Measurements from ENCODE around the gene EXT2. TPM values are rescaled to one million over a fixed set of nuclear protein-coding genes. Genes with fewer than 3 reads are reported as not detected.

Gene EXT2
- total RNA-seq, 2 donors from 2014 or later: 47.7 to 60.3 TPM

- Histone ChIP-seq H3K27me3 (ENCODE audit: control insufficient read depth, insufficient read depth, low read length, poor library complexity, severe bottlenecking) (no peaks in the 10 kb centered on the region), H3K9me3 (ENCODE audit: control insufficient read depth, low read length) (no peaks in the 10 kb centered on the region), H3K4me3 (ENCODE audit: low read length) (no peak overlapping the region), H3K27ac (ENCODE audit: low read depth, low read length) (no peak overlapping the region), H3K4me1 (ENCODE audit: control insufficient read depth, insufficient read depth, low read length) (no peaks in the 10 kb centered on the region), H3K9ac (ENCODE audit: extremely low read depth, low read length, poor library complexity, severe bottlenecking) (no peak overlapping the region), H3K36me3 (ENCODE audit: control insufficient read depth, insufficient read depth, low read length) (no peaks in the 10 kb centered on the region)
- H3K9me3 Mint-ChIP-seq: no peaks in the 10 kb centered on the region
- 87 to 88% methylated on average over 4 to 6 of the region's 6 CpGs for WGBS, 2 experiments (ENCODE audit: insufficient coverage in 1 of 2, insufficient read length in 1 of 2)
- H3K36me3 Mint-ChIP-seq (ENCODE audit: low read depth): no peaks in the 10 kb centered on the region
- peaks cover 12% of the 10 kb centered on the region for H3K27me3 Mint-ChIP-seq (ENCODE audit: insufficient read depth)
- no peak for DNase-seq
- H3K4me1 Mint-ChIP-seq: no peaks in the 10 kb centered on the region
- H3K4me3 Mint-ChIP-seq: no peak overlapping the region
- H3K27ac Mint-ChIP-seq: no peak overlapping the region
- TF ChIP-seq CTCF (conservative IDR thresholded peaks at IDR 0.05): no peak
Measured at GRCh38 chr11:44057340-44057739, 38.1 kb upstream of the EXT2 start.

- Mint-ChIP-seq H3K4me3 (no peak overlapping the region), H3K36me3 (ENCODE audit: low read depth) (no peaks in the 10 kb centered on the region), H3K4me1 (no peaks in the 10 kb centered on the region), H3K27ac (no peak overlapping the region), H3K9me3 (no peaks in the 10 kb centered on the region), H3K27me3 (ENCODE audit: insufficient read depth) (peaks cover 12% of the 10 kb centered on the region)
- no peak for TF ChIP-seq CTCF (conservative IDR thresholded peaks at IDR 0.05)
- H3K9me3 ChIP-seq (ENCODE audit: control insufficient read depth, low read length): no peaks in the 10 kb centered on the region
- no peak overlapping the region for H3K27ac ChIP-seq (ENCODE audit: low read depth, low read length)
- H3K4me1 ChIP-seq (ENCODE audit: control insufficient read depth, insufficient read depth, low read length): no peaks in the 10 kb centered on the region
- no peaks in the 10 kb centered on the region for H3K36me3 ChIP-seq (ENCODE audit: control insufficient read depth, insufficient read depth, low read length)
- 92 to 93% methylated on average over 4 to 6 of the region's 6 CpGs for WGBS, 2 experiments (ENCODE audit: insufficient coverage in 1 of 2, insufficient read length in 1 of 2)
- H3K4me3 ChIP-seq (ENCODE audit: low read length): no peak overlapping the region
- DNase-seq: no peak
- H3K27me3 ChIP-seq (ENCODE audit: control insufficient read depth, insufficient read depth, low read length, poor library complexity, severe bottlenecking): no peaks in the 10 kb centered on the region
- H3K9ac ChIP-seq (ENCODE audit: extremely low read depth, low read length, poor library complexity, severe bottlenecking): no peak overlapping the region
Measured at GRCh38 chr11:44058275-44058674, 37.2 kb upstream of the EXT2 start.

GRCh38 chr11:44065161-44065661 is 30.3 kb upstream of the EXT2 start:
- Mint-ChIP-seq H3K27me3 (ENCODE audit: insufficient read depth) (no peaks in the 10 kb centered on the region), H3K27ac (peak overlapping the region; percentile 87), H3K4me3 (peak overlapping the region; percentile 75), H3K9me3 (no peaks in the 10 kb centered on the region), H3K36me3 (ENCODE audit: low read depth) (peaks cover 5% of the 10 kb centered on the region), H3K4me1 (peaks cover 21% of the 10 kb centered on the region)
- Histone ChIP-seq H3K9me3 (ENCODE audit: control insufficient read depth, low read length) (no peaks in the 10 kb centered on the region), H3K27me3 (ENCODE audit: control insufficient read depth, insufficient read depth, low read length, poor library complexity, severe bottlenecking) (no peaks in the 10 kb centered on the region), H3K4me1 (ENCODE audit: control insufficient read depth, insufficient read depth, low read length) (no peaks in the 10 kb centered on the region), H3K27ac (ENCODE audit: low read depth, low read length) (peak overlapping the region; percentile 66), H3K4me3 (ENCODE audit: low read length) (peak overlapping the region; percentile 42), H3K36me3 (ENCODE audit: control insufficient read depth, insufficient read depth, low read length) (no peaks in the 10 kb centered on the region), H3K9ac (ENCODE audit: extremely low read depth, low read length, poor library complexity, severe bottlenecking) (peak overlapping the region; percentile 48)
- WGBS, 2 experiments (ENCODE audit: insufficient coverage in 1 of 2, insufficient read length in 1 of 2): 52 to 56% methylated on average over 3 to 4 of the region's 4 CpGs
- no peak for TF ChIP-seq CTCF (conservative IDR thresholded peaks at IDR 0.05)
- DNase-seq: peak; percentile 57

Data from endodermal cell (in vitro differentiated cells).